GM21825 (cell line): ENCODE results near the gene POLN.

Experiments
- ATAC-seq: cut with Tn5 transposase; IDR thresholded peaks from one replicate; pipeline ENCODE4 v1.9.1; 2021; ENCODE audit warnings: mild to moderate bottlenecking, moderate library complexity; ENCODE audit not compliant: unreplicated experiment

The POLN gene

DNA sequence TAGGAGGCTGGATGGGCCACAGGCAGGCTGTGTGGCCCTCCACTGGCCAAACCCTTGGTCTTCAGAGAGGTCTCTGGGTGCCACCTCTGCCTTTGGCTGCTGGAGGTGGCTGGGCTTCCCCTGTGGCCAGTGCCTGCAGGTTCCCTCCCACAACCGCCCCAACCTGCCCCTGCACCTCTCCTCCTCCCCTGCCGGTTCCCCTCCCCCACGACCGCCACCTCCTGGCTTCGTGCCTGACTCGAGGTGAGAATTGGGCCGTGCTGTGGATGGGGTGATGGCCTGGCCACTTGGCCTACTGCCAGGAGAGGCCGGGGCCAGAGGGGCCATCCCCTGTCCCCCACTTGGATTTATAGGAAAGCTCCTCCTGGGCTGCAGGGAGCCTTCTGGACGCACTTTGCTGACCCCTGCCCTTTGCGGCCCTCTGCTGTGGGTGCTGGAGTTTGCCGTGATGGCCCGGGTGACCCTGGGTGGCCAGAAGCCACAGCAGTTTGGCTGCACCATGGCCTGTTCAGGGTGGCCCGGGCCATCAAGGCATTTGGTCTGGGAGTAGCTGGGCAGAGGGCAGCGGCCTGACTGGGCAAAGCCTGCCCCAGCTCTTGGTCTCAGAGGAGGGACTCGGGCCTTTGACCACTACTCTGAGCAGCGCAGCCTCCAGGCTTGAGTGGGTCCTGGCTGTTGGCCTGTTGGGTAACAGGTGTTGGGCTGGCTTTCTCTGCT is 179.0 kb downstream of the POLN start:
- no peak for ATAC-seq

DNA sequence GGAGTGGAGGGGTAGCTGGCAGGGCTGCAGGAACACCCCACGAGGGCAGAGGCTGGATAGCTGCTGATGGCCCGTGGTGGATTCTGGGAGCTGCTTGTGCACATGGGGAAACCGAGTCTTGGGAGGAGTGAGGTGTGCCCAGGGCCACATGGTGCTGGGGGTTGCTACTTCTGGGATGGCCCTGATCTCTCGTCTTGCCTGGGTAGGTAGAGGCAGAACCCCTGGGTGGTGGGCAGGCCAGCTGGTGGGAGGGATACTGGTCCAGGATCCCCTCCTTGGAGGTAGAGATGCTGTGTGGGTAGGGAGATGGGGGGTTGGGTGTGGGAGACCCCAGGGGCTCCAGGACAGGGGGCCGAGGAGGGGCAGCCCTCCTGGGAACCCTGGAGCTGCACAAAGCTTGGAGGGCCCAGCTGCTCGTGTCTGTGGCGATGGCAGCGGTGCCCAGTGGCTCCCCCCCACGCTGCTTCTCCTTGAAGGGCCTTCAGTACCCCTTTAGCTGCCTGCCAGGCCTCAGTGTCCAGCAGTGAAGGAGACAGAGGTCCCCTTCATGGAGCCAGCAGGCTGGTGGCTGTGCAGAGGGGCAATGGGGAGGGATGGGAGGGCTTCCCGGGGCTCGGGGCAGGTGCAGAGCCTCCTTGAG is 179.6 kb downstream of the POLN start:
- no peak for ATAC-seq

DNA sequence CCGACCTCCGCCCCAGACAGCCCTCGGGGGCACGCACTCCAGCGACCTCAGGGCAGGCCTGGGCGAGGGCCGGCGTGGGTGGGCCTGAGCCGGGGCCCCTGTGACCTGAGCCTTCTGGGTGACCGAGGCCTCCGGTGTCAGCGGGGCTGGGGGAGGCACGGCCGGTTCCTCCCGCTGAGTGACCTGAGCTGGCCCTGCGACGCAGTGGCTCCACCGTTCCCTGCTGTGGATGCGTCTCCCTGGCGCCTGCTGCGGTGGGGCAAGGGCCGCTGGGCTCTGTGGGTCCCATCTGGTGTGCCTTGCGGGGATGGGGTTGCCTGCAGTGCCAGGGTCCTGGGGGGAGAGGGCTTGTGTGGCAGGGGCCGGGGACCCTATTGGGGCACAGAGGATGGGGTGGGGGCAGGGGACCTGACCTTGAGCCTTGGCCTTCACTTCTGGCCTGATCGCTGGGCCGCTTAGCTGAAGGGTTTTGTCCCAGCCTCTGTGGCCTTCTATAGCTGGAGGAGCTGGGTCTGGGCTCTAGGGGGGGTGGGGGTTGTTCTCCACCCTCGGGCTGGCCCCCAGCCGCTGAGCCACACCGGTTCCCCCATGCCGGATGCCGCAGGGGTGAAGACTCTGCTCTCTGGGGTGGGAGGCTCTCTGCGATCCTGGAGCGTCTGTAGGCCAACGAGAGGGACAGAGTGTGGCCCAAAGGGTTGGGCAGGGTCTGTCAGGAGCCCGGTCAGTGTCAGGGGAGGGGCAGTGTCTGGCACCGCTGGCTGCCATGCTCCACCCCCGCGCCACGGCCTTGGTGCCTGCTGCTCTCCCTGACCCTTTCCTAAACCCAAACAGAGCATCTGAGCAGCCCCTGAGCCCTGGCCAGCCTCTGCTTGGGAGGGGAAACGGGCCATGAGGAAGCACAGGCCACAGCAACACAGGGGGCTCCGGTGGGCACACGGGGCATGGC is 180.5 kb downstream of the POLN start:
- no peak for ATAC-seq

DNA sequence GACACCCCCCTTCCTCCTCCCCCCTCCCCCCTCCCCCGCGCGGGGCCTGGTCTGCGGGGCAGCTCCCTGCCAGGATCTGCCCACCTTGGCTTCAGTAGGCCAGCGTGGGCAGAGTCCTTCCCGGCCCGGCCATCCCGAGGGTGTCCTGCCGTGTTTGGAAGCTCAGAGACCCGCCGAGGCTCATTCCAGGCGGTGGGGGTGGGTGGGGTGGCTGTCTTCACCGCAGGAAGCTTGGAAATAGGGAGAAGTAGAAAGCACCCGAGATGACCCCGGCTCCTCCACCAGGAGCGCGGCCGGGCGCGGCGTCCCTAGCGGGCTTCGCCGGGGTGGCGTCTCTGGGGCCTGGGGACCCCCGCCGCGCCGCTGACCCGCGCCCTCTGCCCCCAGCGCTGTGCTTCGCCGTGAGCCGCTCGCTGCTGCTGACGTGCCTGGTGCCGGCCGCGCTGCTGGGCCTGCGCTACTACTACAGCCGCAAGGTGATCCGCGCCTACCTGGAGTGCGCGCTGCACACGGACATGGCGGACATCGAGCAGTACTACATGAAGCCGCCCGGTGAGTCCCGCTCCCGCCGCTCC is 181.2 kb downstream of the POLN start:
- no peak for ATAC-seq

DNA sequence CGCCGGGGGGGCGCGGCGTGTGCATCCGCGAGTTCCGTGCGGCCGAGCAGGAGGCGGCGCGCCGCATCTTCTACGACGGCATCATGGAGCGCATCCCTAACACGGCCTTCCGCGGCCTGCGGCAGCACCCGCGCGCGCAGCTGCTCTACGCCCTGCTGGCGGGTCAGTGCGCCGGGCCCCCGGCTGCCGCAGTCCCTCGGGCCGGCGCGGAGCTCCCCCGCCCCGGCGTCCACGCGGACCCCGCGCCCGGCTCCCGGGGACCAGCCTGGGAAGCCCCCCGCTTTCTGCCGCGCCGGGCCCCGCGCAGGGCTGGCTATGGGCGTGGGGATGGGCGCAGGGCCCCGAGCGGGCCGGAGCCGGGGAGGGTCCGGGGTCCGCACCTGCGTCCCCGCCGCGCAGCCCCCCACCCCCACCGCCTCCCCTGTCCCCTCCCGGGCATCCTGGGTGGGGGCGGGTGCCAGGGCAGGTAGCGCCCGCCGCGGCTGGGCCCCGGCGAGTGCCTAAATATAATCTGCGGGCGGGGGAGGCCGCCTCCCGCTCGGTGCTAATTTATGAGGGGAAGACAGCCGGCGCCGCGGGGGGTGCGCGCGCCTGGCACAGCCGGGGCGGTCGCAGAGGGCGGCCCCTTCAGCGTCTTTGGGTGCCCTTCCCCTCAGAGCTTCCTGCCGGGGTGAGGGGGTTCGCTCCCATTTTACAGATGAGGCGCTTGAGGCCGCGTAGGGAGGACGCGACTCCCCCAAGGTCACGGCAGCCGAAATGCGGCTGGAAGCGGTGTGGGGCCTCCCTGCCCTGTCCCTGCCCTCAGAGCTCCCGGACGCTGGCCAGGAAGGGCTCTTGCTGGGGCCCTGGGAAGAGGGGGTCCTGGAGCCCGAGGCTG is 182.0 kb downstream of the POLN start:
- ATAC-seq, result no peak

DNA sequence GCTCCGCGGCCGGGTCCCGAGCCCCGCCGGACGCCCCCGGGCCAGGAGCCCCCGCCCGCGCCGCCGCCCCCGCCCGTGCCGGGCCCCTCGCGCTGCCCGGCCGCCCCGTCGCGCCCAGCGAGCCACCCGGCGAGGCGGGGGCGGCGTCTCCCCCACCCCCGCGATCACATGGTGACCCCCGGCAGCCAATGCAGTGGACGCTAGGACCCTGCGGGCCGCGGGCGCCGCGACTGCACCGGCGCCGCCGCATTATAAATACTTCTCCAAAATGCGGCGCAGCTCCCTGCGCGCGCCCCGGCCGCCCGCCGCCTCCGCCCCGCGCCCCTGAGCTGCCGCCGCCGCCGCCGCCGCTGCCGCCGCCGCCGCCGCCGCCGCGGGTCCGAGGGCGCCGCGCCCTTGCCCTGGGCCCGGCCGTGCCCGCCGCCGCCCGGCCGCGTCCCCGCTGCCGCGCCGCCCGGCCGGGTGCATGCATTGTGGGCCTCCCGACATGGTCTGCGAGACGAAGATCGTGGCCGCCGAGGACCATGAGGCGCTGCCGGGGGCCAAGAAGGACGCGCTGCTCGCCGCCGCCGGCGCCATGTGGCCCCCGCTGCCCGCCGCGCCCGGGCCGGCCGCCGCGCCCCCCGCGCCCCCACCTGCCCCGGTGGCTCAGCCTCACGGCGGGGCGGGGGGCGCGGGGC is 182.7 kb downstream of the POLN start, which contains the start of gene NAT8L:
Gene NAT8L, plus strand, starts transcription at position 282 of the 680 bp plus-strand sequence. Its CDS starts 185 bp downstream, at position 467.
- no peak for ATAC-seq

DNA sequence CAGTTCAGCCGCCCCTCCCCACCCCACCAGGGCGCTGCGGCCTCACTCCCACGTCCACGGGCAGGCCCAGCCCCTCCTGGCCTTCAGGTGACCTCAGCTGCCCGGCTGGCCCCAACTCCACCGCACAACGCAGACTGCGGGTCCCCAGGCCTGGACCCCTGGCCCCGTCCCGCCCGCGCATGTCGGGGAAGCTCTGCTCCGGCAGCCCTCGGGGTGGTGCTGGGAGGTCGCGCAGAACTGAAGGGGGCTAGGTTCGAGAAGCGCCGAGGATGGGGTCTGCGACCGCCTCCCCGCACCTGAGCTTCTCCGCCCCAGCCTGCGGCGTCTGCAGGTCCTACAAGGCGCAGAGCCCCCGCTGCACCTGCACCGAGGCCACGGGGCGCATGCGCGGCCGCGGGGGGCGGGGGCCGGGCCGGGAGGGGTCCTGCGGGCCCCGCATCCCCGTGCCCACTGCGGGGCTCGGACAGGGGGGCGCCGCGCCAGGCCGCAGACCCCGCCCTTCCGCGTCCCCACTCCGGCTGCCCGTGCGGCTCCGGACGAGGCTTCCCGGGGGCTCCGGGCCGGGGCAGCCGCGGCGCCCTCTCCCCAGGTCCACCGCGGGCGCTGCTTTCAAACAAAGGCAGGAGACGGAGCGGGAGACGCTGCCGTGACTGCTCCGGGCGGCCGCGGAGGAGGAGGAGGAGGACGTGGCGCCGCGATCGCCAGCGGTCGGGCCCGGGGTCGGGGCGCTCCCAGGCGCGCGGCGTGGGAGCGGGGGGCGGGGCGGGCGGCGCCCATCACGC is 183.5 kb downstream of the POLN start:
- no peak for ATAC-seq

DNA sequence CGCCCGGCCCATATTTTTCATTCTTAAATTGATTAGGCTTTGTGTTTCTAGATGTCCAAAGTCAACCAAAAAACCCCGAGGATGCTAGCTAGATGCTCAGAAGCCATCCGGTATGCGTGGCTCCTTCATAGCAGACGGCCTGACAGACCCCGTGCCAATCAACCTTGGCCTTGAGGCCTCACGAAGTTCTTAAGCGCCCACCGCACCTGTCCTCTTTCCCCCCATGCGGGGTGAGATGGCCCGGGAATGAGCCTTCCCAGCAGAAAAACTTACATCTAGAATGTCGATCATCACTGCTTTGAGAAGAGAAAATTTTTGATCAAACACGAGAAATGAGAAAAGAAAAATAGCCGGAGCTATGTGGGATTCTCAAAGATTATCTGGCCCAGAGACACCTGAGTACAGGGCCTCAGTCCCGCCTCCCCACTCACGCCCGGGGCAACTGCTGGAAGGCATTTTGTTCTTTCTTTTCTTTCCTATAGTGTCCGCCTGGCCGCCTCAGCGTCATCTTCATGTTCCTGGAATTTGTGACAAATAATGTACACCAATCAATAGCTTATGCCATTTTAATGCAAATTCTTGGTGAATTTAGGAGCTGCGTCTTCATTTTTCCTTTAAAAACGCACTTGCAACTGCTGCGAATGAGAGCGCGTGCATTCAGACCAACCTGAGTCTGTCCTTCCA is 184.4 kb downstream of the POLN start:
- no peak for ATAC-seq

DNA sequence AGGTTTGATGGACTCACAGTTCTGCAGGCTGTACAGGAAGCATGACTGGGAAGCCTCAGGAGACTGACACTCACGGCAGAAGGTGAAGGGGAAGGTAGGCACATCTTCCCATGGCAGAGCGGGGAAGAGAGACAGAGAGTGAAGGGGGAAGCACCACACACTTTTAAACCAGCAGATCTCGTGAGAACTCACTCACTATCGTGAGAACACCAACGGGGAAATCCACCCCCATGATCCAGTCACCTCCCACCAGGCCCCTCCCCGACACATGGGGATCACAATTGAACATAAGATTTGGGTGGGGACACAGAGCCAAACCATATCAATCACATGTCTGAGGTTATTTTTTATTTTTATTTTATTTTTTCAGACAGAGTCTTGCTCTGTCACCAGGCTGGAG is 187.7 kb downstream of the POLN start:
- ATAC-seq, result no peak

DNA sequence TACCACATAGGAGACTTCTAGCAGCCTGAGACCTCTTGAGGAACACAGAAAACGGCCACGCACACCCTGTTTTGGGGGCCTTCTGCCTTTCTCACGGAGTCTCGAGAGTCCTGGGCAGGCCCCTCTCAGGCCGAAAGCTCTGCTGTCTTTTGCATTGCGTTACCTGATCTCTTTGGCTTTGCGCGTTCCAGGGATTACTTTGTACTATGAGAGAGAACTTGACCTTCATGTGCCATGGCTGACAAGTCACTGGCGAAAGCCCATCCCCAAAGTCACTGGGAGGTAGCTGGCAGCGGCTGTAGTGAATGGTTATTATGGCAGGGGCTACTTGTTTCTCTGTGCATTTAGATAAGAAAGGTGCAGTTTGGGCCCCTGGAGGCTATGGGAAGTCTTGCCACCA is 190.8 kb downstream of the POLN start:
- no peak for ATAC-seq

DNA sequence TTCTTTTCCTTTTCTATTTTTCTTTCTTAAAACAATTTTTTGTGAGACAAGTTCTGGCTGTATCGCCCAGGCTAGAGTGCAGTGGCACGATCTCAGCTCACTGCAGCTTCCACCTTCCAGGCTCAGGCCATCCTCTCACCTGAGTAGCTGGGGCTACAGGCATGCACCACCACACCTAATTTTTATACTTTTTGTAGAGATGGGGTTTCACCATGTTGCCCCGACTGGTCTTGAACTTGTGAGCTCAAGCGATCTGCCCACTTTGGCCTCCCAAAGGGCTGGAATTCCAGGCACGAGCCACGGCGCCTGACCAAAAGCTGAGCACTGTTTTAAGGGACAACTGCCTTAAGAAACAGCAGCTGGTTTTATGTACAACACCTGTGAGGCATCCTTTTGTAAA is 192.1 kb downstream of the POLN start:
- ATAC-seq, result no peak

DNA sequence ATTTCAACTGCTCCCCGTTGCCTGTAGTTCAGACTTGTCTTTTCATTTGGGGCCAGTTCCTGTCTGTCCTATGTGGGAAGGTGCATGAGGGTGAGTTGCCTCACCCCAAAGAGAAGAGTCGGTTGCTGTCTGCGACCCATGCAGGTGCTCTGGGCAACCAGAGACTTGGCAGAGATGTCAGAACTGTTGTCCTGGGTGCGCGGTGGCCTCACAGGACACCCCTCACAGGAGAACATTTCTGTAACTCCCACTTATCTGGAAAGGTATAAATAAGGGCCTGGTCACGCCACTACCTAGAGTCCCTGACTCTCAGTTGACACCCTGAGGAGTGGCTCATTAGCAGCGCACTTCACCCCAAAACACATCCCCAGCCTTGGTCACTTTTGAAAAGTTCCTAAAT is 192.5 kb downstream of the POLN start:
- no peak for ATAC-seq

DNA sequence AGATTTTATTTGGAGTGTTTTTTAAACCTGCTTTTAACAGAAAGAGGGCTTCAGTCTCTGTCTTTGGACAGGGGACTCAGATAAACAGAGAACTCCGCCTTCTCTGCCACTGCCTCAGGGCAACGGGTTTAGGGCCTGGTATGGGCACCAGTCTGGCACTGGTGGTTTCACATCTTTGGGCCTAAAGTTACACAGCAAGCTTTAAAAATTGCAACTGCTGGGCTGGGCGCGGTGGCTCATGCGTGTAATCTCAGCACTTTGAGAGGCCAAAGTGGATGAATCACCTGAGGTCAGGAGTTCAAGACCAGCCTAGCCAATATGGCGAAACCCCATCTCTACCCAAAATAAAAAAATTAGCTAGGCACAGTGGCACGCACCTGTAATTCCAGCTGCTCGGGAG is 193.1 kb downstream of the POLN start:
- ATAC-seq, result no peak

DNA sequence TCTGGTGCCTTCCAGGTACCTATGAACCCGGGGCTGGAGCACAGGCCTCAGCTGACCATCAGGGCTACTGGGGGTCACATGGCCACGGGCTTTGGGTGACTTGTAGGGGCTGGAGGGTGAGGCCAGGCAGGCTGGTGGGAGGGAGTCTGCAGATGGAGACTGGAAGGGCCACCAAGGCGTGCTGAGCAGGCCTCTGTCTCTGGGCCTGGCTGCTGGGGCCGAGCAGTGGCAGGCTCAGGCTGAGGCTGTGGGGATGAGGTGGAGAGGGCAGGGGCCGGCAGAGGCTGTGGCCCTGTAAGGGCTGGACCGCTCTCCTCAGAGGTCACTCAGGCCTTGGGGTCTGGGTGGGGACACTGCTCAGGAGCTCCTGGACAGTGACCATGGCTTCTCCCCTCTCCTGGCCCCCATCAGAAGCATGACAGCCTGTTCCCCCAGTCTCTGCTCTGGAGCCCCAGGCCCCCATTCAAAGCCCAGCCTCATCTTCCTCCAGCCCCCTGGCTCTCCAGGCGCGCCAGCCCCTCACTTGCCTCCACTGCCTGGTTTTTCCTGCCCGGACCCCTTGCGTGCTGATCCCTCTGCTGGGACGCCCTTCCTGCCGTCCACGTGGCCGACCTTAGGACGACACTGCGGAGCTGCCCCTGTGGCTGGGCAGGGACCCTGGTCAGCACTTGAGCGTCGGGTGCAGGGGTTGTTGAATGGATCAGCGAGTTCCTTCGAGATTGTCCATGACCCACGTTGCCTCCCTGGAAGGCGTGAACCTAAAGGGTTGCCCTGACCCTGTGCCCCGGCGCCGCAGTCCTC is 193.9 kb downstream of the POLN start:
- no peak for ATAC-seq

DNA sequence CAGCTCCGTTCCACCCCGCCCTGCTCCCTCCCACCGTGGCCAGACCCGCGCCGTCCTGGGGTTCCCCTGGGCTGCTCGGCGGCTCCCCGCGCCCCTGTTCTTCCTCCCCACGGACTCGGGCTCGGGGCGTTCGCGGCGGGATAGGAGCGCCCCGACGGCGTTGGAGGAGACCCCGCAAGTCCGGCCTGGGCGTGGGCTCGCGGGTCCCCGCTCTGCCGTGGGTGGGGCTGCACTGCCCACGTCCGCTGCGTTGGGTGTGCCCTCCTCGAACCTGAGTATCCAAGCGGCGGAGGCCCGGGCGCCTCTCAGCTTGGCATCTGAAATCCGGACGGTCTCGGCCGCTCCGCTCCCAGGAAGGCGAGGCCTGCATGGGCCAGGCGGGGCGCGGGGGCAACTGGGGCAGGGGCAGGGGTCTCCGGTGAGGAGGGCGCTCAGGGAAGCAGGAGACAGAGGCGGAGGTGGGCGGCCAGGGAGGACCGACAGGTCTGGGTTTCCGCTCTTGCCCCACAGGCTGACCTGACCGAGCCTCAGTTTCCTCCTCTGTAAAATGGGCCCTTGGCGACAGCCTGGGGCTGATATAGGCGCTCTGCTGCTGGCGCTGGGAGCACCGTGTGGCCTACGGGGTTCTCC is 194.8 kb downstream of the POLN start:
- ATAC-seq, result no peak

DNA sequence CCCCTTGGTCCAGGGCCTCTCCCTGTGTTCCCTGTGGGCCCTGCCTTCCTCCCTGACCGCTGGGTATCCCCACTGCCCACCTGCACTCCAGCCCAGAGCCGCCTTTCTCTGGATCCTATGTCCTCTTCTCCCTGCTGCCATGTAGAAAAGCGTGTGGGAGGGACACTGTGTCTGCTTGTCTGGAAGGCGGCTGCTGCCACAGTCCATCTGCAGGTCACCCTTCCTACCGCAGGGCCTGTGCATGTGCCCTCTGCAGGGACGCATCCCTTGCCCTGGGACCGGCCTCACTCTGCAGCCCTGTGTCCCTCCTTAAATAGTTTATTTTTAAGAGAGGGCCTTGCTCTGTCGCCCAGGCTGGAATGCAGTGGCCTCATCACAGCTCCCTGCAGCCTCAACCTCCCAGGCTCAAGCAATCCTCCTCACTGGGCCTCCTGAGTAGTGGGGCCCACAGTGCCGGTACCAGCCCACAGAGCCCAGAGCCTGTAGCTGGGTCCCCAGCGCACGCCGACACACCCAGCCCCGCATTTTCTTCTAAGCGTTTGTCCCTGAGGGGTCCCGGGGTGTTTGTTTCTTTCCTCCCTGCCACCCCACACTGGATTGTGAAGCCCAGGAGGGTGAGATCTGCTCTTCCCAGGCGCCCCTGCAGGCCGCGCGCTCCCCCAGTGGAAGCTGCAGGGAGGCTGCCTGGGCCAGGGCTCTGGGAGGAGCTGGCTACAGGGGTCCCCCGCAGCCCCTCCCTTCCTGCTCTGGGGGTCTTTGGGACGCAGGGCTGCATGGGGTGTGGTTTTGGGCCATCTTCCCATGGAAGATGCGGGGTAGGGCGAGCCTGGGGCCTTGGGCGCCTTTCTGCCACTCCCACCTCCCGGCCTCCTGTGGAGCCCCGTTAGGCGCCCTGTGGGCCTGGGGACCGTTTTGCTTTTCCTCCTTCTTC is 195.6 kb downstream of the POLN start:
- no peak for ATAC-seq
